HG03025 (cell line): ENCODE results near the gene PIK3C2A.

ENCODE experiments used
- ATAC-seq: cut with Tn5 transposase; IDR thresholded peaks from one replicate; pipeline ENCODE4 v1.9.1; 2021; ENCODE audit warnings: mild to moderate bottlenecking, moderate library complexity; ENCODE audit not compliant: unreplicated experiment, low FRiP score

PIK3C2A gene

GRCh38 chr11:17162376-17162775, 45.4 kb downstream of the PIK3C2A start:
- no peak for ATAC-seq

- no peak for ATAC-seq
These were observed 46.3 kb downstream of the PIK3C2A start for GRCh38 chr11:17161515-17161914.

GRCh38 chr11:17159441-17159840, 48.3 kb downstream of the PIK3C2A start:
- no peak for ATAC-seq
